H54 (cell line): ENCODE results near the gene TRAFD1.
"Not testable (repeated sequence)": the region's sequence is repeated elsewhere in the genome, so short reads cannot be mapped to it uniquely, and the experiment has no call there.

ENCODE experiments used
- DNase-seq: peaks from one replicate; pipeline ENCODE4 v3.0.0; 2011; ENCODE audit warnings: low spot score, mixed read lengths; ENCODE audit not compliant: insufficient read length
- FAIRE-seq: peaks from 3 replicates; lab custom pipeline; 2011; peaks lifted over from hg19 to GRCh38; lab: Jason Lieb, UNC
- POLR2A ChIP-seq: IDR thresholded peaks from 2 replicates; pipeline ENCODE4 v1.6.1; 2011; ENCODE audit warnings: low read depth, mild to moderate bottlenecking, low read length

TRAFD1 gene

GRCh38 chr12:112107306-112108201 lies 17.8 kb upstream of the TRAFD1 start:
- no peak for TF ChIP-seq POLR2A
- DNase-seq (no peak), FAIRE-seq (no peak)

GRCh38 chr12:112108202-112109079 lies 16.9 kb upstream of the TRAFD1 start, which contains the start of gene NAA25:
Gene NAA25, minus strand, starts transcription at chr12:112108783. Its CDS starts 10 bp downstream, at chr12:112108773.
- TF ChIP-seq POLR2A = peak; percentile 73
- FAIRE-seq (peak; percentile 27), DNase-seq (peak; percentile 70)

DNA sequence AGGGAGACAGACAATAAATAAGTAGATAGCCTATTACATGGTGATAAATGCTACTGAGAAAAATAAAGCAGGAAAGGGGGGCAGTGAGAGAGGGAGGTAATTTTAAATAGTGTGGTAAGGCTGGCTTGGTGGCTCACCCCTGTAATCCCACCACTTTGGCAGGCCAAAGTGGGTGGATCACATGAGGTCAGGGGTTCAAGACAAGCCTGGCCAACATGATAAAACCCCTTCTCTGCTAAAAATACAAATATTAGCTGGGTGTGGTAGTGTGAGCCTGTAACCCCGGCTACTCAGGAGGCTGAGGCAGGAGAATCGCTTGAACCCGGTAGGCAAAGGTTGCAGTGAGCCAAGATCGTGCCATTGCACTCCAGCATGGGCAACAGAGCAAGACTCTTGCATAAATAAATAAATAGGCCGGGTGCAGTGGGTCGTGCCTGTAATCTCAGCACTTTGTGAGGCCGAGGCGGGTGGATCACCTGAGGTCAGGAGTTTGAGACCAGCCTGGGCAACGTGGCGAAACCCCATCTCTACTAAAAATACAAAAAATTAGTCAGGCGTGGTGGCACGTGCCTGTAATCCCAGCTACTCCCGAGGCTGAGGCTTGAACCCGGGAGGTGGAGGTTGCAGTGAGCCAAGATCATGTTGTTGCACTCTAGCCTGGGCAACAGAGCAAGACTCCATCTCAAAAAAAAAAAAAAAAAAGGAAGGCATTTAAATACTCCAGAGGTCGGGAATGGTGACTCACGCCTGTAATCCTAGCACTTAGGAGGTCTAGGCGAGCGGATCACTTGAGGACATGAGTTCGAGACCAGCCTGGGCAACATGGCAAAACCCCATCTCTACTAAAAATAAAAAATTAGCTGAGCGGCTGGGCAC lies 14.3 kb upstream of the TRAFD1 start:
- DNase-seq, FAIRE-seq: not testable (repeated sequence)

DNA sequence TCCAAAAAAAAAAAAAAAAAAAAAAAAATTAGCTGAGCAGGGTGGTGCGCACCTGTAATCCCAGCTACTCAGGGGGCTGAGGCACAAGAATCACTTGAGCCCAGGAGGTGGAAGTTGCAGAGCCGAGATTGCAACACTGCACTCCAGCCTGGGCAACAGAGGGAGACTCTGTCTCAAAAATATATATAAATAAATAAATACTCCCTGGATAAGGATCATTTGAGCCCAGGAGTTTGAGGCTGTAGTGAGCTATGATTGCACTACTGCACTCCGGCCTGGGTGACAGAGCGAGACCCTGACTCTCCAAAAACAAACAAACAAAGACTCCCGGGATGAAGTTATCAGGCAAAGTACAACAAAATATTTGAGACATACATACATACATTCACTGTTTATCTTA lies 13.4 kb upstream of the TRAFD1 start:
- no peak for FAIRE-seq

GRCh38 chr12:112112409-112113133 lies 12.8 kb upstream of the TRAFD1 start:
- no peak for FAIRE-seq

More for the DNA sequence above, 13.4 kb upstream of the TRAFD1 start:
- no peak for DNase-seq
- TF ChIP-seq POLR2A = no peak

DNA sequence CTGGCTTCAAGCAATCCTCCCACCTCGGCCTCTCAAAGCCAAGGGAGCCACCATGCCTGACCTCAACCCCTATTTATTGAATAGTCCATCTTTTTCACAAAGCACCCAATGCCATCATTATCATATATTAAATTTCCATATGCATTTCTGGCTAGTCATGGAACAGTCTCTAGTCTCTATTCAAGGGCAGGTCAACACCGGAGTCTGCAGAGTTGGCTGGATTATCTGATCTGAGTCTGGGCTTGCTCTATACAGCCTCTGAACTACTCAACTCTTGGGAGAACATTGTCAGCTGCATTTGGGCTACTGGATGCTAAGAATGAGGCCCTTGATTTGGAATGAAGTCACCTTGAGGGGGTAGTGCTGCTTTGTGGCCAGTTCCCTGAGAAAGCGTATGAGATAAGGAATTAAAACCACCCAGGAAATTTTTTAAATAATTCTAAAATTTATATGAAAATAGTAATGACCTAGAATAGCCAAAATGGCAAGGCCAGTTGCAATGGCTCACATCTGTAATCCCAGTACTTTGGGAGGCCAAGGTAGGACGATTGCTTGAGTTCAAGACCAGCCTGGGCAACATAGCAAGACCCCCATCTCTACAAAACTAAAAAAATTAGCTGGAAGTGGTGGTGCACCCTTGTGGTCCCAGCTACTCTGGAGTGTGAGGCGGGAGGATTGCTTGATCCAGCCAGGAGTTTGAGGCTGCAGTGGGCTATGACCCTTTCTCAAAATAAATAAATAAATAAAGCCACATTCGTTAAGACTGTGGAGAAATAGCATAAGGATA lies 9.9 kb upstream of the TRAFD1 start:
- FAIRE-seq (no peak), DNase-seq (no peak)
- no peak for TF ChIP-seq POLR2A

More at GRCh38 chr12:112112409-112113133, 12.8 kb upstream of the TRAFD1 start:
- TF ChIP-seq POLR2A = no peak
- DNase-seq = no peak

- FAIRE-seq = peak; percentile 85
- TF ChIP-seq POLR2A = peak; percentile 45
- peak; percentile 54 for DNase-seq
These were observed 8.9 kb upstream of the TRAFD1 start for GRCh38 chr12:112116232-112117060.

DNA sequence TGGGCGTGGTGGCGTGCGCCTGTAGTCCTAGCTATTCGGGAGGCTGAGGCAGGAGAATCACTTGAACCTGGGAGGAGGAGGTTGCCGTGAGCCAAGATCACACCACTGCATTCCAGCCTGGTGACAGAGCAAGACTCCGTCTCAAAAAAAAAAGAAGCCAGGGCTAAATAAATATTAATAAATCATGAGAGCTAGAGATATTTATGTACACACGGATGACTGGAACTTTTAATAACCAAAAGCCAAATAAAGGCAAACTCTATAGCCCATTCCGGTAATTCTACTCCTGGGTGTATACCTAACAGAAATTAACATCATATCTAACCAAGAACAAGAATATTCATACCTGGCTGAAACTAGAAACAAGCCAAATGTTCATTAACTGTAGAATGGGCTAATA lies 7.7 kb upstream of the TRAFD1 start:
- DNase-seq = no peak
- no peak for FAIRE-seq
- TF ChIP-seq POLR2A = no peak

DNA sequence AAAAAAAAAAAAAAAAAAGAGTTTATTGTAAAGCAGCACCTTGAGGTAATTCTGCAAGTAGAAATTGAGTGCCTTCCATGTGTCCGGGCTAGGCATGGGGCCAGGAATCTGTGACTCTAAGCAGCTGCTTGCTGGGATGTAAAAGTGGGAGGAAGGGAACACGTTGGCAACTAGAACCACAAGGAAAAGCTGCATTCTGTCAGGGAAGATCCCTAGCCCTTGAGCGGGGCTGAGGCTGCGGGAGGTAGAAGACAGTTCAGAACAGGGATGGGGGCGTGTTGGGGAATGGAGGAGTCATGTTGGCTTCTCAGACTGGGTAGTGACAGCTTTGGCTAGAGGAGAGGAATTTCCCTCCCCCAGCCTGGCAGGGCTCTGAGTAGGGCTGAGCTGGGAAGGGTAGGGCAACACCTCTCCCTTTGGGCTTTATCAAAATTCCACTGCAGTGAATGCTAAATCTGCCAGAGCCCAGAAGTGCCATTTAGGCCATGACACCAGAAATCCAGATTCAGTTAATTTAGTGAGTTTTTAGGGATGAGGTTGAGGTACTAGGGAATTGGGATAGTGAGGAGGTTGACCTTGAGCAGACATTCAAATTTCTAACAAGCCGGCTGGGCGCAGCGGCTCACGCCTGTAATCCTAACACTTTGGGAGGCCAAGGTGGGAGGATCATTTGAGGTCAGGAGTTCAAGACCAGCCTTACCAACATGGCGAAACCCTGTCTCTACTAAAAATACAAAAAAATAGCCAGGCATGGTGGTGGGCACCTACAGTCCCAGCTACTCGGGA lies 3.4 kb upstream of the TRAFD1 start:
- DNase-seq (no peak), FAIRE-seq (peak; percentile 23)
- TF ChIP-seq POLR2A = no peak
